Measurements from ENCODE around the gene DUSP22.

The DUSP22 gene

DNA sequence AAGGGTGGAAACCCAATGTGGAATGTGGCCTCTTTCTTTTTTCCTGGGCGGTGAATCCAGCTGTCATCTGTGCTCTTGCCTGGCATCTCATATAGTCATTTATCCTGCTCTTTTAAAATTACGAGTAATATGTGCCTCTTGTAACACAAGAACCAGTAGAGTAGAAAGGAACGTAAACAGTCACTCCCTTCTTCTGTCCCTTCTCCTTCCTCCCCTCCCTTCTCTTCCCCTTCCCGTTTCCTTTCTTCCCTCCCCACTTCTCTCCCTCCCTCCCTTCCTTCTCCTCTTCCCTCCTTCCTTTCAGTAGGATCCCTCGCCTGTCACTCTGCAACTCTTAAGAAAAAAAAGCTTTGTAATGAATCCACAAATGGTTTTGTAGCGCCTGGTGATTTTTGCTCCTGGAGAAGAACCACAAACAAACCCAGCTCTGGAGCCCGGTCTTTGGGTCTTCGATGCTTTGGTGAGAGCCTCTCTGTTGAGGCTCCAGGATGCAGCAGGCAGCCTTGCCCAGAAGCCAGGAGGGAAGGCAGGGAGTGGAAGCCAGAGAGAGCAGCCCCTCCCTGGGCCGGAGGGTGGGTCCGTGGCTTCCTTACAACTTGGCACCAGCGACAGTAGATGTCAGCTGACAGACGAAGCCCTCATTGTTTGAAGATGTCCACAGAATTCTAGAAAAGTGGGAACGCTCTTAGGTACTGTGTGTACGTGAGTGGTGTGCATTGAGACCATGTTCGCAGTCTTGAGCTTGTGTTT, 15.0 kb downstream of the DUSP22 start:
- no peak overlapping the region for H3K27ac ChIP-seq
- no peak for DNase-seq (ENCODE audit: low read depth, low spot score)

DNA sequence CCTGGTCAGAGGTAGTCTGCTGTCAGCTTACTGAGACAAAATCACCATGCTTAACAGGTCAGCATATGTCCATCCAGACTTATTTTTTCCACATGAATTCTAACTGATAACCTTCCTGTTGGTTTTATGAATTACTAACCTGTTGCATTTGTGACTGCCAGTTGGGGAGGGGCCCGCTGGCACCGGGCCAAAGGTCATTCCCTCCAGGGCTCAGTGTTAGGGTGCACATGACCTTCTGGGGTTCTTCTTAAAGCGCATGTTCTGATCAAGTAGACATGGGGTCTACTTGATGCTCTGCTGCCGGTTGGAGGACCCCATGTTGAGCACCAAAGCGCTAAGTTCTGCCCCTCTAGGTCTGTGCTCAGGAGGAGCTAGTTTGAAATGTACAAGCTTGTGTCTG, 15.6 kb downstream of the DUSP22 start:
- DNase-seq (ENCODE audit: low read depth, low spot score): no peak
- no peak overlapping the region for H3K27ac ChIP-seq

DNA sequence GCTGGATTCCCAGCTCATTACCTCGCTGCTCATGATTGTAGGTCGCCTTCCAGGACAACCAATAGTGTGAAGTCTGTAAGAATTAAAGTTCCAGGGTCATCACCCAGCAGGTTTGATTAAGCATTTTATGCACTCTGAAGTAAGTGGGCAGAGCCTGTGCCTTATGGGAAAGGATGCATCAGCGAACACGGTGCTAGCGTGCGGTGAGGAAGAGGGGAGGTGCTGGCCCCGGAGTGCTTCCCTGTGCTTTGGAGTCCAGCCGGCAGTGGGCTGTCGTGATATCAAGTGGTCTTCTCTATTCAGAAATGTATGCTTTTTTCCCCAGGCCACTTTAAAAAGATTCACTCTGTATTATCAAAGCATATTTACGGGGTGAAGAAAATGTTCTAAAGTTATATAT, 16.0 kb downstream of the DUSP22 start:
- no peak overlapping the region for H3K27ac ChIP-seq
- no peak for DNase-seq (ENCODE audit: low read depth, low spot score)

DNA sequence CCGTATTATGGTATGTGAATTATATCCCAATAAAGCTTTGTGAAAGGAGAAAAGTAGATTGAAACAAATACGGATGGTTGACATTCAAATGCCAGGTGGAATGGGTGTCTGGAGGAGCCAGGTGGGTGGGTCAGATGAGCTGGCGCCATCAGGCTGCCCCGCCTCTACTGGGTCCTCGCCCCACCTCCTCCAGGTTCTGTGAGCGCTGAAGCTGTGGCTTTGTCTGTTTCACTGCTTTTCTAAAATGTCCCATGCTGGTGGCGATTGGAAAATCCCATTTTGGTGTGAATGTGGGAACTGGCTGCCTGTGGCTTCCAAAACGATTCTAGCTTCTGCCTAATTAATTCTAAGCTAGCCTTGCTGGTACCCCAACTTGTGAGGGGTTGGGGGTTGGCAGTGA, 16.5 kb downstream of the DUSP22 start:
- no peak for DNase-seq (ENCODE audit: low read depth, low spot score)
- no peak overlapping the region for H3K27ac ChIP-seq

DNA sequence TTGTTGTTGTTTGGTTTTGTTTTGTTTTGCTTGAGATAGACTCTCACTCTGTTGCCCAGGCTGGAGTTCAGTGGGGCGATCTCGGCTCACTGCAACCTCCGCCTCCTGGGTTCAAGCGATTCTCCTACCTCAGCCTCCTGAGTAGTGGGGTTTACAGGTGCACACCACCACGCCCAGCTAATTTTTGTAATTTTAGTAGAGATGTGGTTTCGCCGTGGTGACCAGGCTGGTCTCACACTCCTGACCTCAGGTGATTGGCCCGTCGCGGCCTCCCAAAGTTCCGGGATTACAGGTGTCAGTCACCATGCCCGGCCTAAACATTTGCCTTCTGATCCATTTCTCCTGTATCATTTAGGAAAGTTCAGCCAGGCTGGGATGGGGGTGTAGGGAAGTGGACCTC, 17.7 kb downstream of the DUSP22 start:
- DNase-seq (ENCODE audit: low read depth, low spot score): no peak

DNA sequence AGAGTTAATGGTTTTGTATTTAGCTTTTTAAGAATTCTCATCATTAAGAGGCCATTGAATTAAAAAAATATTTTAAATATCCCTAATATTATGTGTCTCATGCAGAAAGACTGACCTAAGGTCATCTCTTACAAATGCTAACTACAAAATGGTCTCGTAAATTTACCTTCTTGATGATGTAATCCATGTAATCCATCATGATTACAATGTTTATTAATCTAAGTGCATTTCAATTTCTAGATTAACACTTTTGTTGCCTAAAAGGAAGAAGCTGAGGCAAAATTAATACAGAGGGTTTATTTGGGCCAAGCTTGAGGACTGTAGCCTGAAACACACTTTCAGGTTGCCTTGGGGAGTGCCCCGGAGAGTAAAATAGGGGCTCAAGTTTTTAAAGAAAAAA, 18.4 kb downstream of the DUSP22 start:
- H3K27ac ChIP-seq: no peak overlapping the region
- DNase-seq (ENCODE audit: low read depth, low spot score): no peak

More for the DNA sequence above, 17.7 kb downstream of the DUSP22 start:
- H3K27ac ChIP-seq: no peak overlapping the region

DNA sequence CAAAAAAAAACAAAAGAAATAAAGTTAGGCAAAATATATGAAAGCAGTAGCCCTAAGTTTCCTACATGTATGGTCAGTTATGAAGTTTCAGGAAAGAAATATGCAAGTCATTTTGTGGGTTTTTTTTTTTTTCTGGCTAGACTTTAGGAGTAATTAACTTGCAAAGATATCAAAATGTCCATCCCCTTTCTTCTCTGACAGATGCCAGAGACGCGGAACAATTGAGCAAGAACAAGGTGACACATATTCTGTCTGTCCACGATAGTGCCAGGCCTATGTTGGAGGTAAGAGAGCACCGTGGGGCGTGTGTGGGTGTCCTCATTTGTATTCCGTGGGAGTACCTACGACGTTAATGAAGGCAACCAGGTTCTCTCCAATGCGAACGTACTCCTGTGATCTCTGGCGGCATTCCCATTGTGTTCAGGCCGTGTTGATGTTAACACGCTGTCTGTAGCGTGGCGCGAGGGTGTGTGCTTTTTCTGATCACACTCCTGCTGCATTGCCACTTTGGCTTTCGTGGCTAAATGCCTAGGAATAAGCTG, 19.5 kb downstream of the DUSP22 start:
- H3K27ac ChIP-seq: no peak overlapping the region
- DNase-seq (ENCODE audit: low read depth, low spot score): no peak

DNA sequence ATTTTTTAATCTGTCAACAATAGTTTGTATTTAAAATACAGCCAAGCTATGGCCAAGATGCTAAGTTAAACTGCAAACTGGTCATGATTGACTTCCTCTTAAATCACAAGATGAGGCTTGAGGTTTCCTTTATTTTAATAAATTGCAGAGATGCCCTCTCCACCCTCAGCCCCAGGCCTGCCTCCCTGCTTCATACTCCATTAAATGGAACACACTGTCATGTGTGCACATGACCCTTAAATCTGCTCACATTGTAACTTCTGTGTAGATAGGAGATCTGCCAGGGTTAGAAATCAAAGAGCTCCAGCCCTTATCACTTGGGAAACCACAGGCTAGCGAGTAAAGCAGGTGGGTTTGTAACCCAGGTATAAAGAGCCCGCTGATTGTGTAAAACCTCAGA, 20.8 kb downstream of the DUSP22 start:
- H3K27ac ChIP-seq: no peak overlapping the region
- DNase-seq (ENCODE audit: low read depth, low spot score): no peak

DNA sequence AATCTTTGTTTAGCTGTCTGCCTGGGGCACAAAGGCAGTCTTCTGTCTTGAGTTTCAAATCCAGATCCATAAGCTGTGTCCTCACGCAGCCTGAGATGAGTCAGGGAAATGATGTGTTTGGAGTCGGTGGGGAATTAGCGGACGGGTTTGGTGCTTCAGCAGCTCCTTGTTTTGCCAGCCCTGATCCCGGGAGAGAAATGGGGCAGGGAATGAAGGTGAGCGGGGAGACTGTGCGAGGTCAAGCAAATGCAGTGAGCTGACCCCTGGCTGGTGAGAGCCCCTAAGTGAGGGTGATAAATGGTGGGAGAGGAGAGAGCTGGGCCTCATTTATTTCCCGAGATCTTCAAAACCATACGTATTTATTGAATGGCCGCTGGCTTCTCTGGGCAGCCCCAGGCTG, 21.6 kb downstream of the DUSP22 start:
- H3K27ac ChIP-seq: no peak overlapping the region
- no peak for DNase-seq (ENCODE audit: low read depth, low spot score)

DNA sequence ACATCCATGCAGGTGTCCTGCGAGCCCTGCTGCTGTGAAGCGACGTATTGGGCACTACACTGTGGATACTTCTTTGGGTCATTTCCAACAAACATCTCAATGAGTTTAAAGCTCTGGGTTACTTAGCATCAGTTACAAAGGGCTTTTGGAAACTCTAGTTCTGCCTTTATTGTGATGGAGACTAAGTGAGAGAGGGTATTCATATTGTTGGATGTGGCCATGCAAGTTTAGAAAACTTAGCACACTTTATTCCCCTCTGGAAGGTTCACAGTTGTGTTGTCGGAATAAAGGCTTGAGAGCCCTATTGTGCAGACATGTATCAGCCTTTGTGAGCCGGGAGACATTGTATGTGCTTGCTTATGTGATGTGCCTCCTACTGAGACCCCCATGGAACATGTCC, 22.1 kb downstream of the DUSP22 start:
- H3K27ac ChIP-seq: no peak overlapping the region
- DNase-seq (ENCODE audit: low read depth, low spot score): no peak

DNA sequence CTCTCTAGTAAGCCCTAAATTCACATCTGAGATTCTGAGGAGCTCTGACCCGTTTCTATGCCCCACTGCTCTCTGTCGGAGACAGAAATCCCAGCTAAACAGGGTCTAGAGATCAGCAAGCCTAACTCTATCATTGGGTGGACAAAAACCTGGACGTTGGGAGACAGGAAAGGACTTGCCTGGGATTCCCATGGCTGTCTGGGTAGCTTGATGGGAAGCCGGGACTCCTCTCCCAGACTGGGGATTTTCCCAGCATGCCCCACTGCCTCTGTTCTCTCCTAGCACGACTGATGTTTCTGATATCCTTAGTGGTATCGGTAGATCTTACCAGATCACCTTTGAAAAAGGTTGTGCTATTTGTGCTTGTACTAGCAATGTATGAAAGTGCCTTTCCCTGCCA, 22.9 kb downstream of the DUSP22 start:
- DNase-seq (ENCODE audit: low read depth, low spot score): no peak
- no peak overlapping the region for H3K27ac ChIP-seq

DNA sequence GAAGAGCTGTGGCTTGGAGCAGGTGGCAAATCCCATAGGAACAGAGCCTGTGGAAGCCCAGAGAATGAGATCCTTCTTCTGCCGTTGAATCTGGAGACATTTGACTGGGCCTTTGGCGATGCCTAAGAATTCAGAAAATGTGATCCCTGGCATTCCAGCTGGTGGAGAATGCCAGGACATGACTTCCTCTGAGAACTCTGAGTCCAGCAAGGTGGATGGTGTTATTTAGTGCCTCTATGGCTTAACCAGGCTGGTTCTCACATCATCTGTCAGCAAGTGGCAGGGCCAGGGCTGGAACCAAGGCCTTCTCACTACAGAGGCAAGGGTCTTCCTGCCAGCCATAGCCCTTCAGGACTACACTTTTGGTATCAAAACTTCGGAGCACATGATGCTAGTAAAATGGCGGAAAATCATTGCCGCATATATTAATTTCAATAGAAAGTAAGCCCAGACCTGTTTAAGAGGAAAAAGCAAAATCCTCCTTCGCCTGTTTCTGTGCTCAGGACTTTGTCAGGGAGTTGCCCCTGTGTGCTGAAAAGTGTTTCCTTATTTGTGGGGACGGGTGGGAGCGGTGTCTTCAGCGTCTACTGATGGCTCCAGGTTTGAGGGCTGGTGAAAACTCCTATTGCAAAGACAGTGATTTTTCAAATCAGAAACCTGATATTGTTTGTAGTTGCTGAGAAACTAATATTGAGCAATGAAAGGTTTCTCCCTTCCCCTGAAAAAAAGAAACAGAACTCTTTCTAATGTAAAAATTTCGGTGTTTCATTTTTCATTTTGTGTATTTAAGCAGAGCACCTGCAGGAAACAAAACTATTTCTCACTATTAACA, 23.9 kb downstream of the DUSP22 start:
- H3K27ac ChIP-seq: no peak overlapping the region
- DNase-seq (ENCODE audit: low read depth, low spot score): no peak

DNA sequence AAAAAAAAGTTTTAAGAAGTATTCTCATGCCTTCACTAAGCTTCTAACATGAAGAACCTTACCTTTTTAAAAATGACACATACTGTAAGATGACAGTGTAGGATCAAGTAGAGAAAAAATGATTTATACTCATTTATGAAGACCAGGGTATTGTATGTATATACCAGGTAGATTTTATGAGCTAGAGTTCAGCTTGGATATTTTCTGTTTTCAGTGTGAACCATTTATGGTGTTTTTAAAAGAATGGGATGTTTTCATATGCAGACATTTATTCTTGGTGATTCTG, 24.4 kb downstream of the DUSP22 start:
- no peak for DNase-seq (ENCODE audit: low read depth, low spot score)
- no peak overlapping the region for H3K27ac ChIP-seq

DNA sequence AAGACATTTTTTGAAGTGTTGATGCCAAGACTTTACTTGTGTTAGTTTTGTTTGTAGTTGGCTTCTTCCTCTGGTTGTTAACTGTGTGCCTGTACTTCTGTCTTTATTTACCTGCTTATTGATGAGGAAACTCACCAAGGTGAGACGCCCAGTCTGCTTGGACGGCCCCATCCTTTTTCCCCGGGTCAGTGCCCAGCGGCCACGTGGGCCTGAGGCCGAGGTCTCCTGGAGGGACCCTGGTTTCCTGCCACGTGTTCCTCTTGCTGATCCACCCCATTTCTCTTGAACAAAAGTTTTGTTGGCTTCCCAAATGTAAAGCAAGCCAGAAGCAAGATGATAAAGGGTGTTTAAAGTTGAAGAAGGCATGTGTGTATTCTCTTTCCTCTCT, 24.8 kb downstream of the DUSP22 start:
- DNase-seq (ENCODE audit: low read depth, low spot score): no peak
- no peak overlapping the region for H3K27ac ChIP-seq

DNA sequence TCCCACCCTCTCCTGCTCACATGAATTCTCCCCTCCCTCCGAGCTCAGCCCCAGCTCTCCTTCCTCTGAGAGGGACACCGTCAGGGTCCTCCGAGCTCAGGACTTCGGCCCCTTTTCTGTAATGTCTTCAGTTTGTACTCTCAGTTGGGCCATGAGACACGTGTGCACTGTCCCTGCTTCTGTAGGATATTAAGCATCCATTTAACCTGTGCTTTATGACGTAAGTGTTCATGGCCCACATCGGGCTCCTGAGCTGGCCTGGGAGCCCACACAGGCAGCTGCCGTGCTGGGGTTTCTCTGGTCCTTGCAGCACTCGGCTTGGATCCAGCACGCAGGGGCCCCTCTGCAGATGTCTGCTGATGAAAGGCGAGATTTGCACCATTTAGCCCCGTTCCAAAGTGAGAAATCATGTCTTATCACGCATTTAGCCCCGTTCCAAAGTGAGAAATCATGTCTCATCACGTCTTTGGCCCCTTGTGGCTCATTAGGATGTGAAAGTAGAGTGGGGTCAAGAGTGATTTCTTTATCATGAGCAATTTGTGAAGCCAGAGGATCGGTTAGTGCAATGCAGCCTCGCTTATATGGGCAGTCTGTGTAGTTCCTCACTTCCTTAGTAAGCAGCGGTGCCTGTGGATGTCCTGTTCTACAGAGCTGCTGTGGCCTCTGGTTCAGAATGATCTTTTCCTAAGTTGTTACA, 25.3 kb downstream of the DUSP22 start:
- no peak overlapping the region for H3K27ac ChIP-seq
- no peak for DNase-seq (ENCODE audit: low read depth, low spot score)

DNA sequence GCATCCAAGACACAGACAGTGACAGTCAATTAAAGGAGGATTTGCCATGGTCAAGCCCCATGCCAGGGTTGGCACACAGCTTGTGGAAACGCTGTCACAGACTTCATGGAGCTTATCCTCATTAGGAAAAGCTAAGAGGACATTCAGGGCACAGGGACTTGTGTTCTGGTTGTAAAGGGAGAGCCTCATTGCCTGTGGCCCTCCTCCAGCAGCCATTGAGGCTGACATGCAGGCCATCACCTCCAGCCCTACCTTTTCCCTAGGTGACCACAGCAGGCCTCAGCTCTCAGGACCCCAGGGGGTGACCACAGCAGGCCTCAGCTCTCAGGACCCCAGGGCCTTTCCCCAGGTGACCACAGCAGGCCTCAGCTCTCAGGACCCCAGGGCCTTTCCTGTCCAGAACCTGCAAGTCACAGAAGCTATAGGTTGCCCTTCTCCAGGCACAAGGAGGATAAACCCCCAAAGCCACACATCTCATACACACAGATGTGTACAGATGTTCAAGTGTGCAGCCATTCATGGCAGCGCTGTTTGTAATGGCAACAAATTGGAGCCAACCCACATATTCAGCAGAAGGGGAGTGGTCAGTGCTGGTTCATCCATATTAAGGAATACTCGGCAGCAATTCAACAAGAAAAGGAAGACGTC, 26.1 kb downstream of the DUSP22 start:
- DNase-seq (ENCODE audit: low read depth, low spot score): no peak
- no peak overlapping the region for H3K27ac ChIP-seq

DNA sequence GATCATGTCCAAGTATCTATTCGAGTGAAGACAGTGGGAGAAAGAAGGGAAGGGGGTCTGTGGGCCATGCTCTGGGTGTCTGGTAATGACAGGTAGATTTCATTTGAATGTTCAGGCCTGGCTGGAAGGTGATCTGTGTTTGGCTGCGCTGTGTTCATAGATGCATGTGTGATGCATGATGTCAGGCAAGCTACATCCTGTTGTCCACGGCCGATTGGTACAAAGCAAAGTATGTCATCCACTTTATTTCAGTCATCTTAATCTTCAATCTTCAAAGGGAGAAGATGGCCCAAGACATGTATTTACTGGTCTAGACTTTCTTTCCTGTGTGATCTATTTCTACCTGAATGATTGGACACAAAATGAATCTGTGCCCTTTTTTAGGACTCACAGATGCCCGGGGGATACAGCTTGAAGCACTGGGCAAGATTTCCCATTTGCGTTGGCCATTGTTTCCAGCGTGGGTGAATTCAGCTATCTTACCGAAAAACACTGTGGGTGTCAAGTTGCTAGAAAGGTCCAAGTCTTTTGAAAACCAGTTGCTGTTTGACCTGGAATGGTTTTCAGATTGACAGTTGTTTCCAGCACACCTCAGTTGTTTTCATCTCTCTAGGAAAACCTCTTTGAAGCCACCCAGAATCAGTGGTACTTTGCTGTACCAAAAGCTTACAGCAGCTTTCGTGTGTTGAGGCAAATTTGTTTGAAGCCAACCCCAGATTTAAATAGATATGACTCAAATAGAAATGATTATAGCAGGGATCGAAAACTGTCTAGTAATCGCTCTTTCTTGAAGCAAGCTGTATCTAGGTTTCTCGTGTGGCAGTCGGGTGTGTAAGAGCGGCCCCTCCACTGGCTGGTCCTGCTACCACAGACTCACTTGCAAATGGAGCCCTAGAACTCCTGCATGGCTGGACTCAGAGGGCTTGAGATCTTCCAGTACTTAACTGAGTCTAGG, 27.2 kb downstream of the DUSP22 start:
- no peak overlapping the region for H3K27ac ChIP-seq
- no peak for DNase-seq (ENCODE audit: low read depth, low spot score)

DNA sequence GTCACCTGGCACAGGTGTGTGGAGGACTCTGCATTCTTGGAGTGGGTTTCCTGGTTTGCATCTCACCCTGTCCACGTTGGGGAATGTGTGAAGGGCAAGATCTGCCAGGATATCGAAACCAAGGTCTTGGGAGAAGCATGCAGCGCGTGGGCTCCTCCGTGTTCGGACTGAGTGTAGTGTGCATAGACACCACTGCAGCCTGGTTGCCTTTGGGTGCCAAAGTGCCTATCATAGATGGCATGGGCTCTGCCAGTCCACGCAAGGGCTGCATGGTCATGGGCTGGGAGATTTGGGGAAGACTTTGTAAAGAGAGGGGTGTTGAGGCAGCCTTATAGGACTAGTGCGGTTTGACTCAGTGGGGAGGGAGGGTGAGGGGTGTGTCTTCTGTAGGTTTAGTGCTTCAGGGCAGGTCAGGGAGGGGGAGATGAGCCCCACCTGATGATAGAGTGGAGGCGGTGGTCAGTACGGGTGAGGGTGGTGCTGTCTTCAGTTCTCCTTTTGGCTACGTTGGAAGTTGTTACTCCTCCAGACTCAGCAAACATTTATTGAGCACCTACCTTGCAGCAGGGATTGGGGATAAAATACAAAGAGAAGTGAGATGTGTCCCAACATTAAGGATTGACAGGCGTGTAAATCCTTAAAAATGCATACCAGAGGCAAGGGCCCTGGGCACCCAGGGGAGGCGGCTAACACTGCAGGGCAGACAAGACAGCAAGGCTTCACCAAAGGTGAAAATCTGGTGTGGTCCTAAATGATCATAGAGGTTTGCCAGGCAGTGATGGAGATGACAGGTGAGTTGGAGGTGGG, 28.3 kb downstream of the DUSP22 start:
- DNase-seq (ENCODE audit: low read depth, low spot score): no peak
- no peak overlapping the region for H3K27ac ChIP-seq

DNA sequence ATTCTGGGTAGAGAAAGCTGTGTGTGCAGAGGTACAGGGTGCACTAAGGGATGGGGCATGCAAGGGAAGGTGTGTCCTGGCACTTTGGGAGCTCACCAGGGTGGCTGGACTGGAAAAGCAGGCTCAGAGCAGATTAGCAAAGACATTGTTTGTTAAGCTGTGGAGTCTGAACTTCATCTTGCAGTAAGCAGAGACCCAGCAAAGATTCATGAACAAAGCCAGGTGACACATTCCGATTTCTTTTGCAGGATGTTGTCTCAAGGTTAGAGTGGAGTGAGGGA, 28.8 kb downstream of the DUSP22 start:
- no peak for DNase-seq (ENCODE audit: low read depth, low spot score)
- no peak overlapping the region for H3K27ac ChIP-seq
